K562 (cell line): Measurements from ENCODE around the gene SEC24C. TPM values are rescaled to one million over a fixed set of nuclear protein-coding genes. Genes with fewer than 3 reads are reported as not detected.

Experiments
- ASH1L ChIP-seq: fragments of 450-650 bp; IDR thresholded peaks from 2 replicates; pipeline ENCODE4 v1.6.1; 2018; ENCODE audit warnings: borderline replicate concordance, mild to moderate bottlenecking, low read depth; ENCODE audit not compliant: partially characterized antibody
- ESRRA ChIP-seq: fragments of 450-650 bp; IDR thresholded peaks from 2 replicates; pipeline ENCODE4 v1.6.1; 2014; ENCODE audit warnings: low read depth, mild to moderate bottlenecking, moderate library complexity, borderline replicate concordance
- KHSRP ChIP-seq: fragments of 450-650 bp; IDR thresholded peaks from 2 replicates; pipeline ENCODE4 v1.6.1; 2017
- MXI1 ChIP-seq: IDR thresholded peaks from 2 replicates; pipeline ENCODE4 v1.6.1; 2011; ENCODE audit warnings: low read depth, mild to moderate bottlenecking, improper control_type of control experiment, low read length
- ZBED1 ChIP-seq: IDR thresholded peaks from 2 replicates; pipeline ENCODE4 v1.6.1; 2014
- ZFPM2 ChIP-seq: fragments of 250-450 bp; sonication (Bioruptor Pico); IDR thresholded peaks from 2 replicates; pipeline ENCODE4 v1.5.1; 2022; ENCODE audit warnings: mild to moderate bottlenecking
- ZKSCAN8 ChIP-seq: fragments of 200-800 bp; sonication (Bioruptor generic); IDR thresholded peaks from 2 replicates; pipeline ENCODE4 v1.6.1; 2016; ENCODE audit warnings: missing genetic modification characterization, missing compliant biosample characterization
- polyA plus RNA-seq, 8 experiments: library from polyadenylated mRNA; depleted of rRNA in 4 of 8; stranded (reverse) in 5 of 8; unstranded in 3 of 8; fragments of >200 nt; fragmentation: Nextera tagmentation in 2 of 8; fragmentation: Illumina TruSeq in 1 of 8; extraction: Ambion mirVana in 2 of 8; extraction: Trizol in 1 of 8; gene quantifications; 2 replicates each; pipeline versions ENCODE4 v1.2.1 to v1.2.3, GENCODE V29; 2011 to 2014; ENCODE audit warnings: inconsistent platforms in 1 of 8, missing spikeins in 1 of 8
- total RNA-seq, 7 experiments: library from RNA; depleted of rRNA in 6 of 7; stranded (reverse); fragments of >200 nt in 6 of 7; fragmentation: Illumina TruSeq in 2 of 7; extraction: Trizol in 2 of 7; gene quantifications; 2 replicates each; pipeline versions ENCODE4 v1.2.1 to v1.2.3, GENCODE V29; 2011 to 2021; ENCODE audit warnings: low replicate concordance in 1 of 7
- TF ChIP-seq, protein P1 (sequence below): fragments of 450-650 bp; IDR thresholded peaks from 2 replicates; pipeline ENCODE4 v1.6.1; 2018; ENCODE audit not compliant: partially characterized antibody
- TF ChIP-seq, protein P2 (sequence below): fragments of 250-450 bp; sonication (Bioruptor Pico); IDR thresholded peaks from 2 replicates; pipeline ENCODE4 v1.8.0; 2021; ENCODE audit warnings: borderline replicate concordance, mild to moderate bottlenecking, moderate library complexity; ENCODE audit not compliant: poor library complexity, severe bottlenecking
- TF ChIP-seq, protein P3 (sequence below), 2 experiments: fragments of 450-650 bp in 1 of 2; IDR thresholded peaks; 2 replicates each; pipeline ENCODE4 v1.6.1; 2011 to 2017; ENCODE audit warnings: low read depth in 2 of 2, antibody characterized with exemption in 1 of 2, borderline replicate concordance in 1 of 2, low read length in 1 of 2, mild to moderate bottlenecking in 1 of 2, mixed read lengths in 1 of 2; ENCODE audit not compliant: control insufficient read depth in 1 of 2
- TF ChIP-seq, protein P4 (sequence below), 2 experiments: fragments of 150-350 bp in 1 of 2; IDR thresholded peaks; 2 replicates each; pipeline ENCODE4 v1.6.1; 2012 to 2016; ENCODE audit warnings: low read depth in 2 of 2, low read length in 2 of 2, mild to moderate bottlenecking in 1 of 2, moderate library complexity in 1 of 2

Gene SEC24C
- total and polyA plus RNA-seq, 9 of the 15 experiments (the other 6 are each of a cell fraction or from before 2014, with no cell fraction given), result 19.0 to 115 (median 70.5) TPM

DNA sequence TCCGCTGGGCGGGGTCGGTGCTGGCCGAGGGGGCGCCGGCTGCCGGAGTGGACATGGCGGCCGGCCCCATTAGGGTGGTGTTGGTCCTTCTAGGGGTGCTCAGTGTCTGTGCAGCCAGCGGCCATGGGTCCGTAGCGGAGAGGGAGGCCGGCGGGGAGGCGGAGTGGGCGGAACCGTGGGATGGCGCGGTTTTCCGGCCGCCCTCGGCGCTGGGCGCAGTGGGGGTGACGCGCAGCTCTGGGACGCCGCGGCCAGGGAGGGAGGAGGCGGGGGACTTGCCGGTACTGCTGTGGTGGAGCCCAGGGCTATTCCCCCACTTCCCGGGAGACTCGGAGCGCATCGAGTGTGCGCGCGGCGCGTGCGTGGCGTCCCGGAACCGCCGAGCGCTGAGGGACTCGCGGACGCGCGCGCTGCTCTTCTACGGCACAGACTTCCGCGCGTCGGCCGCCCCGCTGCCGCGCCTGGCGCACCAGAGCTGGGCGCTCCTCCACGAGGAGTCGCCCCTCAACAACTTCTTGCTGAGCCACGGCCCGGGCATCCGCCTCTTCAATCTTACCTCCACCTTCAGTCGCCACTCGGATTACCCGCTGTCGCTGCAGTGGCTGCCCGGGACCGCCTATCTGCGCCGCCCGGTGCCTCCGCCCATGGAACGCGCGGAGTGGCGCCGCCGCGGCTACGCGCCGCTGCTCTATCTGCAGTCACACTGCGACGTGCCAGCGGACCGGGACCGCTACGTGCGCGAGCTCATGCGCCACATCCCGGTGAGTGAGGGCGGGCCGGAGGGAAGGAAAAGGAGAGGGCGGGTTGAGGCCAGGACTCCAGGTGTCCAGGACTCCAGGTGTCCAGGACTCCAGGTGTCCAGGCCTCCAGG lies 28.3 kb downstream of the SEC24C start (continued):
- TF ChIP-seq, protein P1, sequence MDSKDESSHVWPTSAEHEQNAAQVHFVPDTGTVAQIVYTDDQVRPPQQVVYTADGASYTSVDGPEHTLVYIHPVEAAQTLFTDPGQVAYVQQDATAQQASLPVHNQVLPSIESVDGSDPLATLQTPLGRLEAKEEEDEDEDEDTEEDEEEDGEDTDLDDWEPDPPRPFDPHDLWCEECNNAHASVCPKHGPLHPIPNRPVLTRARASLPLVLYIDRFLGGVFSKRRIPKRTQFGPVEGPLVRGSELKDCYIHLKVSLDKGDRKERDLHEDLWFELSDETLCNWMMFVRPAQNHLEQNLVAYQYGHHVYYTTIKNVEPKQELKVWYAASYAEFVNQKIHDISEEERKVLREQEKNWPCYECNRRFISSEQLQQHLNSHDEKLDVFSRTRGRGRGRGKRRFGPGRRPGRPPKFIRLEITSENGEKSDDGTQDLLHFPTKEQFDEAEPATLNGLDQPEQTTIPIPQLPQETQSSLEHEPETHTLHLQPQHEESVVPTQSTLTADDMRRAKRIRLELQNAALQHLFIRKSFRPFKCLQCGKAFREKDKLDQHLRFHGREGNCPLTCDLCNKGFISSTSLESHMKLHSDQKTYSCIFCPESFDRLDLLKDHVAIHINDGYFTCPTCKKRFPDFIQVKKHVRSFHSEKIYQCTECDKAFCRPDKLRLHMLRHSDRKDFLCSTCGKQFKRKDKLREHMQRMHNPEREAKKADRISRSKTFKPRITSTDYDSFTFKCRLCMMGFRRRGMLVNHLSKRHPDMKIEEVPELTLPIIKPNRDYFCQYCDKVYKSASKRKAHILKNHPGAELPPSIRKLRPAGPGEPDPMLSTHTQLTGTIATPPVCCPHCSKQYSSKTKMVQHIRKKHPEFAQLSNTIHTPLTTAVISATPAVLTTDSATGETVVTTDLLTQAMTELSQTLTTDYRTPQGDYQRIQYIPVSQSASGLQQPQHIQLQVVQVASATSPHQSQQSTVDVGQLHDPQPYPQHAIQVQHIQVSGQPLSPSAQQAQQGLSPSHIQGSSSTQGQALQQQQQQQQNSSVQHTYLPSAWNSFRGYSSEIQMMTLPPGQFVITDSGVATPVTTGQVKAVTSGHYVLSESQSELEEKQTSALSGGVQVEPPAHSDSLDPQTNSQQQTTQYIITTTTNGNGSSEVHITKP, result peak; percentile 32
- TF ChIP-seq ZBED1 (peak; percentile 68; the same call in 1 of the 2 replicates), KHSRP (peak; percentile 59; the same call in 1 of the 2 replicates), ASH1L (no peak), MXI1 (peak; percentile 51; the same call in 1 of the 2 replicates), ZFPM2 (0 out of 2 replicates have a peak, but pooled peaks have one; percentile 79), ZKSCAN8 (CRISPR knock-in tag) (no peak), ESRRA (peak; percentile 26; the same call in 1 of the 2 replicates)
- TF ChIP-seq, protein P2, sequence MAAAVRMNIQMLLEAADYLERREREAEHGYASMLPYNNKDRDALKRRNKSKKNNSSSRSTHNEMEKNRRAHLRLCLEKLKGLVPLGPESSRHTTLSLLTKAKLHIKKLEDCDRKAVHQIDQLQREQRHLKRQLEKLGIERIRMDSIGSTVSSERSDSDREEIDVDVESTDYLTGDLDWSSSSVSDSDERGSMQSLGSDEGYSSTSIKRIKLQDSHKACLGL (CRISPR knock-in tag), result no peak
- TF ChIP-seq, protein P3, sequence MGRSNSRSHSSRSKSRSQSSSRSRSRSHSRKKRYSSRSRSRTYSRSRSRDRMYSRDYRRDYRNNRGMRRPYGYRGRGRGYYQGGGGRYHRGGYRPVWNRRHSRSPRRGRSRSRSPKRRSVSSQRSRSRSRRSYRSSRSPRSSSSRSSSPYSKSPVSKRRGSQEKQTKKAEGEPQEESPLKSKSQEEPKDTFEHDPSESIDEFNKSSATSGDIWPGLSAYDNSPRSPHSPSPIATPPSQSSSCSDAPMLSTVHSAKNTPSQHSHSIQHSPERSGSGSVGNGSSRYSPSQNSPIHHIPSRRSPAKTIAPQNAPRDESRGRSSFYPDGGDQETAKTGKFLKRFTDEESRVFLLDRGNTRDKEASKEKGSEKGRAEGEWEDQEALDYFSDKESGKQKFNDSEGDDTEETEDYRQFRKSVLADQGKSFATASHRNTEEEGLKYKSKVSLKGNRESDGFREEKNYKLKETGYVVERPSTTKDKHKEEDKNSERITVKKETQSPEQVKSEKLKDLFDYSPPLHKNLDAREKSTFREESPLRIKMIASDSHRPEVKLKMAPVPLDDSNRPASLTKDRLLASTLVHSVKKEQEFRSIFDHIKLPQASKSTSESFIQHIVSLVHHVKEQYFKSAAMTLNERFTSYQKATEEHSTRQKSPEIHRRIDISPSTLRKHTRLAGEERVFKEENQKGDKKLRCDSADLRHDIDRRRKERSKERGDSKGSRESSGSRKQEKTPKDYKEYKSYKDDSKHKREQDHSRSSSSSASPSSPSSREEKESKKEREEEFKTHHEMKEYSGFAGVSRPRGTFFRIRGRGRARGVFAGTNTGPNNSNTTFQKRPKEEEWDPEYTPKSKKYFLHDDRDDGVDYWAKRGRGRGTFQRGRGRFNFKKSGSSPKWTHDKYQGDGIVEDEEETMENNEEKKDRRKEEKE (IDR thresholded peaks at IDR 0.05; ENCODE audit: borderline replicate concordance in 1 of 2, control insufficient read depth in 1 of 2, low read depth in 2 of 2, low read length in 1 of 2), result no peak; a peak in 1 of 4 replicates
- TF ChIP-seq, protein P4, sequence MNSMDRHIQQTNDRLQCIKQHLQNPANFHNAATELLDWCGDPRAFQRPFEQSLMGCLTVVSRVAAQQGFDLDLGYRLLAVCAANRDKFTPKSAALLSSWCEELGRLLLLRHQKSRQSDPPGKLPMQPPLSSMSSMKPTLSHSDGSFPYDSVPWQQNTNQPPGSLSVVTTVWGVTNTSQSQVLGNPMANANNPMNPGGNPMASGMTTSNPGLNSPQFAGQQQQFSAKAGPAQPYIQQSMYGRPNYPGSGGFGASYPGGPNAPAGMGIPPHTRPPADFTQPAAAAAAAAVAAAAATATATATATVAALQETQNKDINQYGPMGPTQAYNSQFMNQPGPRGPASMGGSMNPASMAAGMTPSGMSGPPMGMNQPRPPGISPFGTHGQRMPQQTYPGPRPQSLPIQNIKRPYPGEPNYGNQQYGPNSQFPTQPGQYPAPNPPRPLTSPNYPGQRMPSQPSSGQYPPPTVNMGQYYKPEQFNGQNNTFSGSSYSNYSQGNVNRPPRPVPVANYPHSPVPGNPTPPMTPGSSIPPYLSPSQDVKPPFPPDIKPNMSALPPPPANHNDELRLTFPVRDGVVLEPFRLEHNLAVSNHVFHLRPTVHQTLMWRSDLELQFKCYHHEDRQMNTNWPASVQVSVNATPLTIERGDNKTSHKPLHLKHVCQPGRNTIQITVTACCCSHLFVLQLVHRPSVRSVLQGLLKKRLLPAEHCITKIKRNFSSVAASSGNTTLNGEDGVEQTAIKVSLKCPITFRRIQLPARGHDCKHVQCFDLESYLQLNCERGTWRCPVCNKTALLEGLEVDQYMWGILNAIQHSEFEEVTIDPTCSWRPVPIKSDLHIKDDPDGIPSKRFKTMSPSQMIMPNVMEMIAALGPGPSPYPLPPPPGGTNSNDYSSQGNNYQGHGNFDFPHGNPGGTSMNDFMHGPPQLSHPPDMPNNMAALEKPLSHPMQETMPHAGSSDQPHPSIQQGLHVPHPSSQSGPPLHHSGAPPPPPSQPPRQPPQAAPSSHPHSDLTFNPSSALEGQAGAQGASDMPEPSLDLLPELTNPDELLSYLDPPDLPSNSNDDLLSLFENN (IDR thresholded peaks at IDR 0.05; ENCODE audit: low read depth in 2 of 2, low read length in 2 of 2), result no peak
